Endodermal cell (in vitro differentiated cells): ENCODE results near the gene NADSYN1. TPM values are rescaled to one million over a fixed set of nuclear protein-coding genes. Genes with fewer than 3 reads are reported as not detected.
"Not testable (repeated sequence)": the region's sequence is repeated elsewhere in the genome, so short reads cannot be mapped to it uniquely, and the experiment has no call there.

ENCODE experiments used
- DNase-seq: peaks from one replicate; pipeline ENCODE4 v3.0.0-alpha.2; 2017
- H3K27ac ChIP-seq: 2 replicates; pipeline ENCODE4 v1.5.1; 2013; ENCODE audit warnings: mild to moderate bottlenecking, low read depth, low read length, moderate library complexity
- H3K27me3 ChIP-seq: 2 replicates; pipeline ENCODE4 v1.6.1; 2013; ENCODE audit warnings: mild to moderate bottlenecking, low read length, moderate library complexity; ENCODE audit not compliant: insufficient read depth, control insufficient read depth, poor library complexity, severe bottlenecking
- H3K36me3 ChIP-seq: 2 replicates; pipeline ENCODE4 v1.7.0; 2013; ENCODE audit warnings: mild to moderate bottlenecking, low read length, moderate library complexity; ENCODE audit not compliant: control insufficient read depth, insufficient read depth
- H3K4me1 ChIP-seq: one replicate; pipeline ENCODE4 v1.7.0; 2013; ENCODE audit warnings: low read length; ENCODE audit not compliant: control insufficient read depth, insufficient read depth
- H3K4me3 ChIP-seq: 2 replicates; pipeline ENCODE4 v1.5.1; 2013; ENCODE audit warnings: mild to moderate bottlenecking, low read length, moderate library complexity
- H3K9ac ChIP-seq: 2 replicates; pipeline ENCODE4 v1.6.1; 2013; ENCODE audit warnings: mild to moderate bottlenecking, low read length, moderate library complexity; ENCODE audit not compliant: poor library complexity, severe bottlenecking; ENCODE audit errors: extremely low read depth
- H3K9me3 ChIP-seq: 2 replicates; pipeline ENCODE4 v1.6.1; 2013; ENCODE audit warnings: mild to moderate bottlenecking, low read length, moderate library complexity; ENCODE audit not compliant: control insufficient read depth
- H3K27ac Mint-ChIP-seq: 2 replicates; pipeline ENCODE4 v1.8.0; 2020; ENCODE audit warnings: mixed read lengths
- H3K27me3 Mint-ChIP-seq: 2 replicates; pipeline ENCODE4 v1.8.0; 2021; ENCODE audit warnings: mild to moderate bottlenecking, mixed read lengths; ENCODE audit not compliant: insufficient read depth
- H3K36me3 Mint-ChIP-seq: 2 replicates; pipeline ENCODE4 v1.8.0; 2020; ENCODE audit warnings: low read depth, mixed read lengths
- H3K4me1 Mint-ChIP-seq: 2 replicates; pipeline ENCODE4 v1.8.0; 2020; ENCODE audit warnings: mixed read lengths
- H3K4me3 Mint-ChIP-seq: 2 replicates; pipeline ENCODE4 v1.8.0; 2020; ENCODE audit warnings: mild to moderate bottlenecking, moderate library complexity, mixed read lengths
- H3K9me3 Mint-ChIP-seq: 2 replicates; pipeline ENCODE4 v1.8.0; 2020; ENCODE audit warnings: mild to moderate bottlenecking, mixed read lengths
- CTCF ChIP-seq: fragments of 200-600 bp; sonication (generic); conservative IDR thresholded peaks from 2 replicates; pipeline ENCODE4 v1.5.0; 2021; ENCODE audit warnings: antibody characterized with exemption, mild to moderate bottlenecking
- WGBS, 2 experiments: methylation state at CpG; one replicate each; pipeline versions ENCODE4 v1.1.5 to v1.1.7; 2013; ENCODE audit warnings: missing lambda C conversion rate in 2 of 2, mixed read lengths in 1 of 2; ENCODE audit not compliant: insufficient coverage in 1 of 2, insufficient read length in 1 of 2; 5-methylcytosine and 5-hydroxymethylcytosine counted together
- total RNA-seq, 2 donors: library from RNA; stranded (reverse); fragmentation: NEBNext Ultra II Directional in 1 of 2; extraction: Animal tissue kit (Norgen Biotek cat#: 25700) in 1 of 2; gene quantifications; 2 replicates in 1 of 2; 3 replicates in 1 of 2; pipeline ENCODE4 v1.2.1, GENCODE V29; 2021

NADSYN1 gene
- total RNA-seq, 2 donors from 2014 or later, result 51.9 to 61.6 TPM

DNA sequence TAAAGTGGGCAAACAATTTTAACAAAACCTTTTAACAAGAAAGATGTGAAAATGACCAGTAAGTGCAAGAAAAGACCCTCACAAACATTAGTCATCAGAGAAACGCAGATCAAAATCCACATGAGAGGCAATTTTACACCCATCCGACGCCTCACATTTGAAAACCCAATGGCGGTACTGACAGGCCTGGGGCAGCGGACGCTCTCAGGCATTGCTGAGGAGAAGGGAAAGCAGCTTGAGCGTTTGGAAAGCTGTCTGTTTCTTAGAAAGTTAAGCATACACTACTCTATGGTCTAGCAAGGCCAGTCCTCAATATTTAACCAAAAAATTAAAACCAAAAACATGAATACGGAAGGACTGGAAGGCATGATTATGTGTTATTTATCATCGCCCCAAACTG, 82.8 kb downstream of the NADSYN1 start:
- Mint-ChIP-seq H3K27ac (no peak overlapping the region), H3K4me3 (no peak overlapping the region), H3K27me3 (peaks cover 2% of the 10 kb centered on the region), H3K36me3 (peaks cover 3% of the 10 kb centered on the region), H3K4me1 (peaks cover 19% of the 10 kb centered on the region), H3K9me3 (peaks cover 9% of the 10 kb centered on the region)
- Histone ChIP-seq H3K9ac (no peak overlapping the region), H3K4me1 (no peaks in the 10 kb centered on the region), H3K27ac (no peak overlapping the region), H3K4me3 (no peak overlapping the region), H3K27me3 (no peaks in the 10 kb centered on the region), H3K9me3 (peaks cover 6% of the 10 kb centered on the region), H3K36me3 (no peaks in the 10 kb centered on the region)
- DNase-seq, result no peak
- 89 to 99% methylated on average over 7 to 9 of the region's 9 CpGs for WGBS, 2 experiments
- no peak for TF ChIP-seq CTCF

DNA sequence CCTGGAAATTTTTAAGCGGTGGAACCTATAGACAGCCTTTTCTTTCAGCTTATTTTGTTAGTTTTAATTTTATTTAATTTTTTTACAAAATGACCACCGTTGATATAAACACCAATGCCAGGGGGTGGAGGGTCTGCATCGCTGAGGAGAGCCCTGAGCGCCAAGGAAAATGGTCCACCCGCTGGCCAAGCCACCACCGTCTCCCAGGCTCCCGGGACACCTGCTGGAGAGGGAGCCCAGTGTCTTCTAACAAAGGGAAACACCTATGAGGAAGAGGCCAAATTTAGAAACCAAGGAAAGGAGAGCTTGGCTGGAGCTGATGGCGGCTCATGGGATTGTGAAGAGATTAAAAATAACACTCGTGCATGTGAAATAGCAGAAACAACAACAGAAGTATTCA, 84.5 kb downstream of the NADSYN1 start:
- Histone ChIP-seq H3K27me3 (no peaks in the 10 kb centered on the region), H3K27ac (no peak overlapping the region), H3K9ac (no peak overlapping the region), H3K36me3 (no peaks in the 10 kb centered on the region), H3K4me1 (no peaks in the 10 kb centered on the region), H3K4me3 (no peak overlapping the region), H3K9me3 (peaks cover 13% of the 10 kb centered on the region)
- TF ChIP-seq CTCF, result peak; percentile 45
- no peak for DNase-seq
- 95 to 97% methylated on average over 4 to 9 of the region's 9 CpGs for WGBS, 2 experiments
- H3K27me3 Mint-ChIP-seq, result peaks cover 2% of the 10 kb centered on the region
- peaks cover 21% of the 10 kb centered on the region for H3K9me3 Mint-ChIP-seq
- H3K4me1 Mint-ChIP-seq, result peaks cover 19% of the 10 kb centered on the region
- H3K4me3 Mint-ChIP-seq, result no peak overlapping the region
- H3K27ac Mint-ChIP-seq, result no peak overlapping the region
- H3K36me3 Mint-ChIP-seq, result peaks cover 5% of the 10 kb centered on the region

DNA sequence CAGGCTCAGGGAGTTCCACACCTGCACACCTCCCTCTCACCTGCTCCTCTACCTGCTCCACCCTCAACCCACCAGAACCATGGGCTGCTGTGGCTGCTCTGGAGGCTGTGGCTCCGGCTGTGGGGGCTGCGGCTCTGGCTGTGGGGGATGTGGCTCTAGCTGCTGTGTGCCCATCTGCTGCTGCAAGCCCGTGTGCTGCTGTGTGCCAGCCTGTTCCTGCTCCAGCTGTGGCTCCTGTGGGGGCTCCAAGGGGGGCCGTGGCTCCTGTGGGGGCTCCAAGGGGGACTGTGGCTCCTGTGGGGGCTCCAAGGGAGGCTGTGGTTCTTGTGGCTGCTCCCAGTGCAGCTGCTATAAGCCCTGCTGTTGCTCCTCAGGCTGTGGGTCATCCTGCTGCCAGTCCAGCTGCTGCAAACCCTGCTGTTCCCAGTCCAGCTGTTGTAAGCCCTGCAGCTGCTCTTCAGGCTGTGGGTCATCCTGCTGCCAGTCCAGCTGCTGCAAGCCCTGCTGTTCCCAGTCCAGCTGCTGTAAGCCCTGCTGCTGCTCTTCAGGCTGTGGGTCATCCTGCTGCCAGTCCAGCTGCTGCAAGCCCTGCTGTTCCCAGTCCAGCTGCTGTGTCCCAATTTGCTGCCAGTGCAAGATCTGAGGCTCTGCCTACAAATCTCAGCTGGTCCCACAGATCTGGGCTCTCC, 85.1 kb downstream of the NADSYN1 start, which contains the start of gene KRTAP5-8:
TSS of gene KRTAP5-8 (plus strand) at position 49 of the 689 bp plus-strand sequence. CDS start at position 80, 31 bp downstream.
- peaks cover 20% of the 10 kb centered on the region for H3K4me1 Mint-ChIP-seq
- peaks cover 21% of the 10 kb centered on the region for H3K9me3 Mint-ChIP-seq
- WGBS, 2 experiments, result 91% methylated on average over 4 of the region's 4 CpGs; no CpG with 5 or more reads in 1 of the 2 experiments
- H3K36me3 Mint-ChIP-seq, H3K27me3 ChIP-seq, H3K4me1 ChIP-seq, H3K4me3 Mint-ChIP-seq, H3K27ac ChIP-seq, H3K36me3 ChIP-seq, H3K4me3 ChIP-seq, H3K27me3 Mint-ChIP-seq, H3K9ac ChIP-seq, H3K27ac Mint-ChIP-seq, DNase-seq: not testable (repeated sequence)
- peaks cover 13% of the 10 kb centered on the region for H3K9me3 ChIP-seq

- no peaks in the 10 kb centered on the region for H3K36me3 ChIP-seq
- no peak overlapping the region for H3K9ac ChIP-seq
- H3K36me3 Mint-ChIP-seq, result peaks cover 5% of the 10 kb centered on the region
- no peak overlapping the region for H3K4me3 ChIP-seq
- no peak overlapping the region for H3K27ac Mint-ChIP-seq
- H3K9me3 Mint-ChIP-seq, result peaks cover 21% of the 10 kb centered on the region
- H3K27me3 ChIP-seq, result no peaks in the 10 kb centered on the region
- H3K9me3 ChIP-seq, result peaks cover 13% of the 10 kb centered on the region
- peaks cover 2% of the 10 kb centered on the region for H3K27me3 Mint-ChIP-seq
- H3K4me1 ChIP-seq, result peaks cover 3% of the 10 kb centered on the region
- no peak for TF ChIP-seq CTCF
- H3K27ac ChIP-seq, result no peak overlapping the region
- no peak for DNase-seq
- WGBS, 2 experiments, result 88 to 93% methylated on average over 1 to 4 of the region's 4 CpGs
- no peak overlapping the region for H3K4me3 Mint-ChIP-seq
- peaks cover 25% of the 10 kb centered on the region for H3K4me1 Mint-ChIP-seq
Observed at GRCh38 chr11:71538666-71538990, 85.6 kb downstream of the NADSYN1 start.
